Mucosa of descending colon (tissue), 3 donors: ENCODE data around the gene SDK1. TPM values are rescaled to one million over a fixed set of nuclear protein-coding genes. Genes with fewer than 3 reads are reported as not detected.
"Not testable (repeated sequence)": the region's sequence is repeated elsewhere in the genome, so short reads cannot be mapped to it uniquely, and the experiment has no call there.

Experiments used
- ATAC-seq: fragments of 200-7000 bp; cut with Tn5 transposase; one replicate; pipeline ENCODE4 v1.9.1; 2020; ENCODE audit warnings: mild to moderate bottlenecking, moderate library complexity
- DNase-seq, 3 donors: peaks; one replicate each; pipeline ENCODE4 v3.0.0-alpha.2; 2020
- H3K36me3 ChIP-seq: fragments of 200-600 bp; one replicate; pipeline ENCODE4 v1.8.0; 2021; ENCODE audit warnings: low read depth, mild to moderate bottlenecking
- H3K4me1 ChIP-seq: fragments of 200-600 bp; one replicate; pipeline ENCODE4 v1.8.0; 2021; ENCODE audit warnings: low read depth, mild to moderate bottlenecking
- H3K4me3 ChIP-seq: fragments of 200-600 bp; one replicate; pipeline ENCODE4 v1.8.0; 2021; ENCODE audit warnings: mild to moderate bottlenecking
- H3K9me3 ChIP-seq: fragments of 200-600 bp; one replicate; pipeline ENCODE4 v1.8.0; 2021; ENCODE audit warnings: mild to moderate bottlenecking
- CTCF ChIP-seq: fragments of 200-600 bp; IDR thresholded peaks from one replicate; pipeline ENCODE4 v1.8.0; 2022; ENCODE audit warnings: antibody characterized with exemption, mild to moderate bottlenecking
- intact Hi-C, 2 donors: fragments of 100-400 bp; cut with DNase I in 1 of 2; cut with micrococcal nuclease in 1 of 2; formaldehyde crosslinking; loops; one replicate each; pipeline versions ENCODE4 v1.11.0 to v1.11.1; 2022; cut with DNase I, micrococcal nuclease
- total RNA-seq, 3 donors: library from RNA; stranded (reverse); fragmentation: NEBNext Ultra II Directional in 2 of 3; extraction: Animal tissue kit (Norgen Biotek cat#: 25700) in 2 of 3; gene quantifications; one replicate each; pipeline versions ENCODE4 v1.2.1 to v1.2.4, GENCODE V29; 2021 to 2023
- donor health status: DM: no; HTN: no; CAD: no; lungs with moderate emphysema.
- donor health status: DM: no; HTN: no; CAD: no.
- donor health status: DM: no; HTN: yes; CAD: no.

SDK1 gene
- total RNA-seq, 3 donors from 2014 or later, result 2.7 to 20.2 (median 4.2) TPM

DNA sequence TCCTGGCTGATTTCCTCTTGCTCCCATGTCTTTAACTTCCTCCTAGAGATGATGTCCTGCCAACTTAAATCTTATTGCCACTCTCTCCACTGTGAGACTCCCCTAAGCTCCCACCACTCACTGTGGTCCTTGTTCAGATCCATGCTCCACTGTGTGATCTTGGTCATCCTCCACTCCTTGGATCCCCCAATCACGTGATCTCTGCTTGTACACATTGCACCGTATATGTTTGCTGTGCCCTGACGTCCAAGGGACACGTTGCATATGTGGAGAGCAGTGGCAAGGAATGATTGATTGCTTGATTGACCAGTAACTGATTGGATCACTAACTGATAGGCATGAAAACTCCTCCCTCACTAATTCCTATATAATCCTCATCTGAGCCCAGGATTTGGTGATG lies 395.1 kb downstream of the SDK1 start:
- Histone ChIP-seq H3K4me1 (no peaks in the 10 kb centered on the region), H3K4me3 (no peak overlapping the region), H3K36me3 (no peaks in the 10 kb centered on the region), H3K9me3 (no peaks in the 10 kb centered on the region)
- no peak for ATAC-seq
- no peak for TF ChIP-seq CTCF
- DNase-seq, result no peak
- intact Hi-C loops, result loop anchor here in 1 of 2 donors (10.0 kb wide), 1 partner anchor 199 kb away; no protein-coding TSS in a partner anchor

- TF ChIP-seq CTCF, result no peak
- no peaks in the 10 kb centered on the region for H3K36me3 ChIP-seq
- no peaks in the 10 kb centered on the region for H3K4me1 ChIP-seq
- H3K4me3 ChIP-seq, result no peak overlapping the region
- ATAC-seq (no peak), DNase-seq (no peak)
- intact Hi-C loops, result loop anchor here in 1 of 2 donors (10.0 kb wide), 1 partner anchor 197 kb away; no protein-coding TSS in a partner anchor
- H3K9me3 ChIP-seq, result no peaks in the 10 kb centered on the region
Measured at GRCh38 chr7:3697472-3697871, 396.4 kb downstream of the SDK1 start.

DNA sequence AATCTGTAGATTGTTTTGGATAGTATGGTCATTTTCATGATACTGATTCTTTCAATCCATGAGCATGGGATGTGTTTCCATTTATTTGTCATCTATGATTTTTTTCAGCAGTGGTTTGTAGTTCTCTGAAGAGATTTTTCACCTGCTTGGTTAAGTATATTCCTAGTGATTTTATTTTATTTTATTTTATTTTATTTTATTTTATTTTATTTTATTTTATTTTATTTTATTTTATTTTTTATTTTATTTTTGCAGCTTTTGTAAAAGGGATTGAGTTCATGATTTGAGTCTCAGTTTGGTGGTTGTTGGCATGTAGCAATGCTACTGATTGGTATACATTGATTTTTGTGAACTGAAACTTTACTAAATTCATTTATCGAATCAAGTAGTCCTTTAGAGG lies 404.2 kb downstream of the SDK1 start:
- no peak for TF ChIP-seq CTCF
- no peak for DNase-seq
- H3K36me3 ChIP-seq, result no peaks in the 10 kb centered on the region
- peaks cover 3% of the 10 kb centered on the region for H3K9me3 ChIP-seq
- ATAC-seq, result no peak
- H3K4me1 ChIP-seq, result no peaks in the 10 kb centered on the region
- no peak overlapping the region for H3K4me3 ChIP-seq
- intact Hi-C loops, result no loop called here

DNA sequence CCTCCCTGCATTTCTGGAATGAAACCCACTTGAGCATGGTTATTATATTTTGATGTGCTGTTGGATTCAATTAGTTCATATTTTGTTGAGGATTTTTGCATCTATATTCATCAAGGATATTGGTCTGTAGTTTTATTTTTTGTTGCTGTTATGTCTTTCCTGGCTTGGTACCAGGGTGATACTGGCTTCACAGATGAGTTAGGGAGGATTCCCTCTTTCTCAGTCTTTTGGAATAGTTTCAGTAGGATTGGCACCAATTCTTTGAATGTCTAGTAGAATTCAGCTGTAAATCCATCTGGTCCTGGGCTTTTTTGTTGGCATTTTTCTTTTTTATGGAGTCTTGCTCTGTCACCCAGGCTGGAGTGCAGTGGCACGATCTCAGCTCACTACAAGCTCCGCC lies 405.0 kb downstream of the SDK1 start:
- H3K4me3 ChIP-seq, H3K36me3 ChIP-seq, intact Hi-C loops, H3K9me3 ChIP-seq, ATAC-seq, DNase-seq, H3K4me1 ChIP-seq: not testable (repeated sequence)

DNA sequence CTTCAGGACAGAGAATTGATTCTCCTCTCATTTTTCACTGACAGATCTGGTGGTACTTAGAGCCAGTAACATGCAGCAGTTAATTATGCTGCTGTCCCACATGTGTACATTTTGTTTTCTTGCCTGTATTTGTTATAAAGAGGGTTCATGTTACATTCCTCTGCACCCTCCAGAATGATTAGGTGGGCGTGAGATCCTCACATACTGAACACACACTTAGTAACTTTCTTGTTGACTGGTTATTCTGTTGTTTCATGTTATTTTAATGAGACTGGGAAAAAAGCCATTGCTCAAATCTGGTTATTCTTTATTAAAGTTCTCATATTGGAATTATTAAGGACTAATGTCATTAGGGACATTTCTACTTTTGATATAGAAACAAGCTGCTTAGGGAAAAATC lies 409.1 kb downstream of the SDK1 start:
- intact Hi-C loops, result no loop called here
- no peaks in the 10 kb centered on the region for H3K9me3 ChIP-seq
- H3K4me1 ChIP-seq, result no peaks in the 10 kb centered on the region
- no peak for ATAC-seq
- no peaks in the 10 kb centered on the region for H3K36me3 ChIP-seq
- H3K4me3 ChIP-seq, result no peak overlapping the region
- no peak for DNase-seq
- no peak for TF ChIP-seq CTCF

DNA sequence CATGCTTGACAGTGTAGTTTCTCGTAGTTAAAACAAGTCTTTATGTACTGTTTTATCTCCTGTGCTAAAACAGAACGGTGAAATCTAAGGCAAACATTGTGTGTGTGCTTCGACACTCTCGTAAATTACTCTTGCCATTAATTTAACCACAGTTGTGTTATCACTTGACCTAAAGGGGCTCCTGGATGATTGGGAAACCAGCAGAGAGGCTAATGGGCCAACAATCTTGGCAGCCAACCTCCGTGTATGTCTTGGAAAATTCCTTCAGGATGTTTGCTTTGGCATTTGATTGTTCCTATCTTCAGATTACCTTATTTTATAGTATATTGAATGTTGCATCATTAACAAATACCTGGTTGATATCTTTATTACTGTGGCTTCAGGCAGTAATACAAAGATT lies 409.5 kb downstream of the SDK1 start:
- no peak overlapping the region for H3K4me3 ChIP-seq
- no peak for DNase-seq
- H3K4me1 ChIP-seq, result no peaks in the 10 kb centered on the region
- intact Hi-C loops, result no loop called here
- TF ChIP-seq CTCF, result no peak
- H3K9me3 ChIP-seq, result no peaks in the 10 kb centered on the region
- ATAC-seq, result no peak
- H3K36me3 ChIP-seq, result no peaks in the 10 kb centered on the region
